ENCODE data around the gene SNX19. TPM values are rescaled to one million over a fixed set of nuclear protein-coding genes. Genes with fewer than 3 reads are reported as not detected.

The SNX19 gene
- total RNA-seq, 1 experiment from 2014 or later, result 79.3 TPM

DNA sequence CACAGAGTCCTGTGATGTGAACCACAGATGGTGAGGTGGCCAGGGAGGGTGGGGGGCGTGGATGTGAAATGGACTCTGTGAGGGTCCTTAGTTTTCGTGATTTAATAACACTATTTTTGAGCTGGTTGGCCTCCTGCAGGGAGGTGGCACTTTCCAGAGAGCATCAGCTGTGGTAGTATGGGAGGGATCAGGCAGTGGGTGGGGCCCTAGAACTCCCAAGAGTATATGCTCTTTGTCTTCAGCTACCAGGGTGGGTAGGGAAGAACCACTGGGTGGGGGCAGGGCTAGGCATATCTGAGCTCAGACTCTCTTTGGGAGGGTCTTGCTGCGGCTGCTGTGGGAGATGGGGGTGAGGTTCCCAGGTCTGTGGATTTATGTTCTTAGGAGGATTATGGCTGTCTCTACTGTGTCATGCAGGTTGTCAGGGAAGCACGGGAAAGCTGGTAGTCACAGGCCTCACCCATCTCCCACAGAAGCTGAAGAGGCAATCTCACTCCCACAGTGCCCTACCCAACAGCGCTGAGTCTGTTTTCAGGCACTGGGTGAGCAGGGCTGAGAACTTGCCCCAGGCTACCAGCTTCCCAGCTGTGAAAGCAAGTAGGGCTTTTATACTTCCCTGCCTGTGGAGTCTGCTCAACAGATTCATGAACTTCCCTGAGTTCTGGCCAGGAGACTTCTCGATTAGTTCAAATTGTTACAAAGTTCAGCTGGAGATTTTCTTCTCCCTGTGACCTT is 47.9 kb upstream of the SNX19 start:
- in situ Hi-C loops (cut with HindIII; ENCODE audit: low pct_unique_long_range_greater_than_20kb, low sequenced_read_pairs), result no loop called here
- TF ChIP-seq, protein P1, sequence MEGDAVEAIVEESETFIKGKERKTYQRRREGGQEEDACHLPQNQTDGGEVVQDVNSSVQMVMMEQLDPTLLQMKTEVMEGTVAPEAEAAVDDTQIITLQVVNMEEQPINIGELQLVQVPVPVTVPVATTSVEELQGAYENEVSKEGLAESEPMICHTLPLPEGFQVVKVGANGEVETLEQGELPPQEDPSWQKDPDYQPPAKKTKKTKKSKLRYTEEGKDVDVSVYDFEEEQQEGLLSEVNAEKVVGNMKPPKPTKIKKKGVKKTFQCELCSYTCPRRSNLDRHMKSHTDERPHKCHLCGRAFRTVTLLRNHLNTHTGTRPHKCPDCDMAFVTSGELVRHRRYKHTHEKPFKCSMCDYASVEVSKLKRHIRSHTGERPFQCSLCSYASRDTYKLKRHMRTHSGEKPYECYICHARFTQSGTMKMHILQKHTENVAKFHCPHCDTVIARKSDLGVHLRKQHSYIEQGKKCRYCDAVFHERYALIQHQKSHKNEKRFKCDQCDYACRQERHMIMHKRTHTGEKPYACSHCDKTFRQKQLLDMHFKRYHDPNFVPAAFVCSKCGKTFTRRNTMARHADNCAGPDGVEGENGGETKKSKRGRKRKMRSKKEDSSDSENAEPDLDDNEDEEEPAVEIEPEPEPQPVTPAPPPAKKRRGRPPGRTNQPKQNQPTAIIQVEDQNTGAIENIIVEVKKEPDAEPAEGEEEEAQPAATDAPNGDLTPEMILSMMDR (IDR thresholded peaks at IDR 0.05), result no peak
- TF ChIP-seq SIN3A (IDR thresholded peaks at IDR 0.05; ENCODE audit: borderline replicate concordance, insufficient read depth, low read depth, low read length) (no peak), POLR2AphosphoS5 (IDR thresholded peaks at IDR 0.05; ENCODE audit: low read depth, low read length) (no peak), TCF7L2 (IDR thresholded peaks at IDR 0.05; ENCODE audit: low read depth, low read length) (no peak)
- TF ChIP-seq, protein P2, sequence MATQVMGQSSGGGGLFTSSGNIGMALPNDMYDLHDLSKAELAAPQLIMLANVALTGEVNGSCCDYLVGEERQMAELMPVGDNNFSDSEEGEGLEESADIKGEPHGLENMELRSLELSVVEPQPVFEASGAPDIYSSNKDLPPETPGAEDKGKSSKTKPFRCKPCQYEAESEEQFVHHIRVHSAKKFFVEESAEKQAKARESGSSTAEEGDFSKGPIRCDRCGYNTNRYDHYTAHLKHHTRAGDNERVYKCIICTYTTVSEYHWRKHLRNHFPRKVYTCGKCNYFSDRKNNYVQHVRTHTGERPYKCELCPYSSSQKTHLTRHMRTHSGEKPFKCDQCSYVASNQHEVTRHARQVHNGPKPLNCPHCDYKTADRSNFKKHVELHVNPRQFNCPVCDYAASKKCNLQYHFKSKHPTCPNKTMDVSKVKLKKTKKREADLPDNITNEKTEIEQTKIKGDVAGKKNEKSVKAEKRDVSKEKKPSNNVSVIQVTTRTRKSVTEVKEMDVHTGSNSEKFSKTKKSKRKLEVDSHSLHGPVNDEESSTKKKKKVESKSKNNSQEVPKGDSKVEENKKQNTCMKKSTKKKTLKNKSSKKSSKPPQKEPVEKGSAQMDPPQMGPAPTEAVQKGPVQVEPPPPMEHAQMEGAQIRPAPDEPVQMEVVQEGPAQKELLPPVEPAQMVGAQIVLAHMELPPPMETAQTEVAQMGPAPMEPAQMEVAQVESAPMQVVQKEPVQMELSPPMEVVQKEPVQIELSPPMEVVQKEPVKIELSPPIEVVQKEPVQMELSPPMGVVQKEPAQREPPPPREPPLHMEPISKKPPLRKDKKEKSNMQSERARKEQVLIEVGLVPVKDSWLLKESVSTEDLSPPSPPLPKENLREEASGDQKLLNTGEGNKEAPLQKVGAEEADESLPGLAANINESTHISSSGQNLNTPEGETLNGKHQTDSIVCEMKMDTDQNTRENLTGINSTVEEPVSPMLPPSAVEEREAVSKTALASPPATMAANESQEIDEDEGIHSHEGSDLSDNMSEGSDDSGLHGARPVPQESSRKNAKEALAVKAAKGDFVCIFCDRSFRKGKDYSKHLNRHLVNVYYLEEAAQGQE (IDR thresholded peaks at IDR 0.05; ENCODE audit: insufficient read depth in 1 of 2, low read depth in 2 of 2, low read length in 1 of 2), result no peak
- H3K4me3 ChIP-seq (ENCODE audit: low read depth in 2 of 2, low read length in 2 of 2), result no peak overlapping the region
- ChIA-PET CTCF (no interaction called here), POLR2A (no interaction called here)
- DNase-seq (ENCODE audit: low read depth, low spot score) (no peak), ATAC-seq (no peak)
- no TSS peak for BruUV-seq (replicated peaks)
- H3K36me3 ChIP-seq (ENCODE audit: control insufficient read depth, insufficient read depth, low read length), result no peaks in the 10 kb centered on the region
- H3K27ac ChIP-seq (ENCODE audit: low read length), result no peak overlapping the region
- no peaks in the 10 kb centered on the region for H3K4me1 ChIP-seq (ENCODE audit: control insufficient read depth, insufficient read depth, low read length)
- no peaks in the 10 kb centered on the region for H3K9me3 ChIP-seq (ENCODE audit: control insufficient read depth, insufficient read depth, low read depth, low read length)
- intact Hi-C loops (cut with micrococcal nuclease; ENCODE audit: unreplicated experiment), result no loop called here
- no peaks in the 10 kb centered on the region for H3K27me3 ChIP-seq (ENCODE audit: control insufficient read depth, insufficient read depth, low read length)

GRCh38 chr11:130947889-130948288 is 31.6 kb upstream of the SNX19 start:
- ATAC-seq, result peak; percentile 34; the same call in 1 of the 2 replicates
- intact Hi-C loops (cut with micrococcal nuclease; ENCODE audit: unreplicated experiment) (no loop called here), in situ Hi-C loops (cut with HindIII; ENCODE audit: low pct_unique_long_range_greater_than_20kb, low sequenced_read_pairs) (no loop called here)
- no peaks in the 10 kb centered on the region for H3K9me3 ChIP-seq (ENCODE audit: control insufficient read depth, insufficient read depth, low read depth, low read length)
- DNase-seq (ENCODE audit: low read depth, low spot score), result no peak
- no peak for TF ChIP-seq TCF7L2 (IDR thresholded peaks at IDR 0.05; ENCODE audit: low read depth, low read length)
- TF ChIP-seq, protein P1 (IDR thresholded peaks at IDR 0.05), result no peak
- TF ChIP-seq, protein P2 (IDR thresholded peaks at IDR 0.05; ENCODE audit: insufficient read depth in 1 of 2, low read depth in 2 of 2, low read length in 1 of 2), result no peak
- TF ChIP-seq POLR2AphosphoS5 (IDR thresholded peaks at IDR 0.05; ENCODE audit: low read depth, low read length), result no peak
- no peak for TF ChIP-seq SIN3A (IDR thresholded peaks at IDR 0.05; ENCODE audit: borderline replicate concordance, insufficient read depth, low read depth, low read length)
- peaks cover 21% of the 10 kb centered on the region for H3K27me3 ChIP-seq (ENCODE audit: control insufficient read depth, insufficient read depth, low read length)
- H3K27ac ChIP-seq (ENCODE audit: low read length), result no peak overlapping the region
- no peak overlapping the region for H3K4me3 ChIP-seq (ENCODE audit: low read depth in 2 of 2, low read length in 2 of 2)
- no peaks in the 10 kb centered on the region for H3K4me1 ChIP-seq (ENCODE audit: control insufficient read depth, insufficient read depth, low read length)
- H3K36me3 ChIP-seq (ENCODE audit: control insufficient read depth, insufficient read depth, low read length), result no peaks in the 10 kb centered on the region
- BruUV-seq (replicated peaks), result no TSS peak
- ChIA-PET CTCF (no interaction called here), POLR2A (no interaction called here)

Data from Panc1 (cell line).